Measurements from ENCODE around the gene IKZF3.

DNA sequence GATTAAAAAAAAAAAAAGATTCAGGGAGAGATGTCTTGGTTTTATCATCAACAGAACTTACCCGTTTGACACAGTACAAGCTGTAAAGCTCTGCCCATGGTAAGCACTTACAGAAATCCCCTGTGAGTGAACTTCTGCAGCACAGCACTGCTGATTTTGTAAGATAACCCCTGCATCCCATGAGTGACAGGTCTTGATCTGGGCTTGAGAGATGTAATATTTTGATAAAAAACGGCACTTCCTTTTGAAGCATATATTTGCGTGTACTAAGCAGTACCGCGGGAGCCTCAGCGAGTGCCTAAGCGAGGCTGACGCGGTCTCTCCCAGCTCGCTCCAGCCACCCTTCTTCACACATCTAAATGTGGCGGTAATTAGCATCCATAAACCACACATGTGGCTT lies 50.5 kb downstream of the IKZF3 start:
- TF ChIP-seq, protein P1, sequence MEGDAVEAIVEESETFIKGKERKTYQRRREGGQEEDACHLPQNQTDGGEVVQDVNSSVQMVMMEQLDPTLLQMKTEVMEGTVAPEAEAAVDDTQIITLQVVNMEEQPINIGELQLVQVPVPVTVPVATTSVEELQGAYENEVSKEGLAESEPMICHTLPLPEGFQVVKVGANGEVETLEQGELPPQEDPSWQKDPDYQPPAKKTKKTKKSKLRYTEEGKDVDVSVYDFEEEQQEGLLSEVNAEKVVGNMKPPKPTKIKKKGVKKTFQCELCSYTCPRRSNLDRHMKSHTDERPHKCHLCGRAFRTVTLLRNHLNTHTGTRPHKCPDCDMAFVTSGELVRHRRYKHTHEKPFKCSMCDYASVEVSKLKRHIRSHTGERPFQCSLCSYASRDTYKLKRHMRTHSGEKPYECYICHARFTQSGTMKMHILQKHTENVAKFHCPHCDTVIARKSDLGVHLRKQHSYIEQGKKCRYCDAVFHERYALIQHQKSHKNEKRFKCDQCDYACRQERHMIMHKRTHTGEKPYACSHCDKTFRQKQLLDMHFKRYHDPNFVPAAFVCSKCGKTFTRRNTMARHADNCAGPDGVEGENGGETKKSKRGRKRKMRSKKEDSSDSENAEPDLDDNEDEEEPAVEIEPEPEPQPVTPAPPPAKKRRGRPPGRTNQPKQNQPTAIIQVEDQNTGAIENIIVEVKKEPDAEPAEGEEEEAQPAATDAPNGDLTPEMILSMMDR (conservative IDR thresholded peaks at IDR 0.05; ENCODE audit: low read depth, low read length) = no peak
- TF ChIP-seq EZH2phosphoT487 (IDR thresholded peaks at IDR 0.05; ENCODE audit: borderline replicate concordance, low read length) (no peak), EZH2 (IDR thresholded peaks at IDR 0.05; ENCODE audit: low read length, unreplicated experiment) (no peak)
